Activated effector memory CD4-positive, alpha-beta T cell treated with Interleukin-2 at 50 U/mL for 16 hours (primary cell): Measurements from ENCODE around the gene DGKA.
"Not testable (repeated sequence)": the region's sequence is repeated elsewhere in the genome, so short reads cannot be mapped to it uniquely, and the experiment has no call there.

Experiments used
- DNase-seq: peaks from one replicate; pipeline ENCODE4 v3.0.0-alpha.2; 2020

The DGKA gene

DNA sequence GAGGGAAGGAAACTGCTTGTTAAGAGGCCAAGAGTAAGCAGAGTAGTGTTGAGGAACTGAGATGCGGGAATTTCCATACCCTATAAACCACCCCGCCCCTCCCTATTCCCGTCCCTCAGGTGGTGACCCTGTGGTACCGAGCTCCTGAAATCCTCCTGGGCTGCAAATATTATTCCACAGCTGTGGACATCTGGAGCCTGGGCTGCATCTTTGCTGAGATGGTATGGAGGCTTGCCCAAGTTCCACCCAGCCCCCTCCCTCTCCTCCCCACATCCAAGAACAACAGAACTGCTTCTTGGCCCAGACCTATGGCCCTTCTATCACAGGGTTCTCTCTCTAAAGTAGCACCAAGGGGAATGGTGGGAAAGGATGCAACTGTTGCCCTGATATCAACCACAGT is 38.4 kb downstream of the DGKA start:
- no peak for DNase-seq

DNA sequence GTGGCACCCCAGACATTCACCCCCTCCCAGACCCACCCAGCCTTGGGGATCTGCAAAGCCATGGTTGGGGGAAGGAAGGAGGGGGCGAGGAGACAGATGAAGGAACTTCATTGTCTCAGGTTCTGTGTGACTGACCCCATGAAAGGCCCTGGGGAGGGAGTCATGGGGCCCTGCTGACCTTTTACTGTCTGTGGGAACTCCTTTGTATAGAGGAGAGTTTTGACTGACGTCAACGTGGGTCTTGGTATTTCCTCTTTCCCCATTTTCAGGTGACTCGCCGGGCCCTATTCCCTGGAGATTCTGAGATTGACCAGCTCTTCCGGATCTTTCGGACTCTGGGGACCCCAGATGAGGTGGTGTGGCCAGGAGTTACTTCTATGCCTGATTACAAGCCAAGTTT is 39.8 kb downstream of the DGKA start:
- no peak for DNase-seq

DNA sequence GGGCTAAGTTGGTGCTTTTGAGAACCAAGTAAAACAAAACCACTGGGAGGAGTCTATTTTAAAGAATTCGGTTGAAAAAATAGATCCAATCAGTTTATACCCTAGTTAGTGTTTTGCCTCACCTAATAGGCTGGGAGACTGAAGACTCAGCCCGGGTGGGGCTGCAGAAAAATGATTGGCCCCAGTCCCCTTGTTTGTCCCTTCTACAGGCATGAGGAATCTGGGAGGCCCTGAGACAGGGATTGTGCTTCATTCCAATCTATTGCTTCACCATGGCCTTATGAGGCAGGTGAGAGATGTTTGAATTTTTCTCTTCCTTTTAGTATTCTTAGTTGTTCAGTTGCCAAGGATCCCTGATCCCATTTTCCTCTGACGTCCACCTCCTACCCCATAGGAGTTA is 41.1 kb downstream of the DGKA start:
- DNase-seq = no peak

GRCh38 chr12:55972456-55972855 is 41.5 kb downstream of the DGKA start:
- no peak for DNase-seq

DNA sequence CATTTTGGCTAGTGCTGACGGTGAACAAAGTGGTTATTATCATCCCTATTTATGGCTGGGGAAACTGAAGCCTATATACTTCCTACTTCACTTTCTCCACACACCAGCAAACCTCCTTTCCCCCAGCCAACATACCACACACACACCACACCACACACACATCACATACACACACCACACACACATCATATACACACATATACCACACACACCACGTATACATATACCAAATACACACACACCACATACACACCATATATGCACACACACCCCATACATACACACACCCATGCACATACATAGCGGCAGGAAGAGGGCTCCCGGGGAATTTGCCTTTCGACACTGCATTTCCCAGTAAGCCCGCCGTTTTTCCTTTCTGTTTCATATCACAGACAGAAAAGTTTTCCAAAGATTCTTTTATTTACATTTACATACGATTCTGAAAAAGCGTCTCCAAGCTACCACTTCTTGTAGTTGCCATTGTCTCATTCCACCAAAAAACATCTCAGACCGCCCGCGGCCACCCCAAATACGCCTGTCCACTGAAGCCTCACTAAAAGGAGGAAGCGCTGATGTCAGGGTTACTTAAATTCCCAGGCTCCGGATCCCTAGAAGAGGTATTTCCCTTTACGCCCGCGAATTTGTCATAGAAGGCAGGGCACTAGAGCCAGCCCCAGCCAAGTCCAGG is 42.1 kb downstream of the DGKA start:
- DNase-seq = no peak

- DNase-seq = peak; percentile 98
Observed at GRCh38 chr12:55973599-55974307, 42.8 kb downstream of the DGKA start, which contains the start of gene RAB5B. Gene RAB5B, plus strand, starts transcription at chr12:55974078. Its CDS starts 12,883 bp downstream, at chr12:55986961.

DNA sequence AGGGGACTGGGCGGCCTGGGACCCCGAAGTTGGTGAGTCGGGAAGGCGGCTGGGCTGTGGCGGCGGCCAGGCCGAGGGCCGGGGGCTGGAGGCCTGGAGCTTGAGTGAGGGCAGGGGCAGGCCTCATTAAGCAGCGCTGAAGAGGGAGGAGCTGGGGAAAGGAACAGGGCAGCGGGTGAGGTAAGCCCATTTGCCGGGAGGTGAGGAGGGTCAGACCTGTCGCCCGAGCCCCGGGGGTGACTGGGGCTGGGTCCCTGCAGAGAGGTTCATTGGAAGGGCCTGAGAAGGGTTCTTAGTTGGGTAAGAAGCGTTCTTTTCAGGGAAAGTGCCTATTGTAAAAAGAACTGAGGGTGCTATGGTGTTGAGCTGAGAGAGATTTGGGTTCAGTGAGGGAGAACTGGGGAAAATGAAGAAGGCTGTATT is 43.4 kb downstream of the DGKA start:
- DNase-seq = no peak

GRCh38 chr12:55978393-55978792 is 47.4 kb downstream of the DGKA start:
- no peak for DNase-seq

- DNase-seq = no peak
Observed at GRCh38 chr12:55979069-55979468, 48.1 kb downstream of the DGKA start.

- not testable (repeated sequence) for DNase-seq
Observed at GRCh38 chr12:55981882-55982281, 50.9 kb downstream of the DGKA start.

DNA sequence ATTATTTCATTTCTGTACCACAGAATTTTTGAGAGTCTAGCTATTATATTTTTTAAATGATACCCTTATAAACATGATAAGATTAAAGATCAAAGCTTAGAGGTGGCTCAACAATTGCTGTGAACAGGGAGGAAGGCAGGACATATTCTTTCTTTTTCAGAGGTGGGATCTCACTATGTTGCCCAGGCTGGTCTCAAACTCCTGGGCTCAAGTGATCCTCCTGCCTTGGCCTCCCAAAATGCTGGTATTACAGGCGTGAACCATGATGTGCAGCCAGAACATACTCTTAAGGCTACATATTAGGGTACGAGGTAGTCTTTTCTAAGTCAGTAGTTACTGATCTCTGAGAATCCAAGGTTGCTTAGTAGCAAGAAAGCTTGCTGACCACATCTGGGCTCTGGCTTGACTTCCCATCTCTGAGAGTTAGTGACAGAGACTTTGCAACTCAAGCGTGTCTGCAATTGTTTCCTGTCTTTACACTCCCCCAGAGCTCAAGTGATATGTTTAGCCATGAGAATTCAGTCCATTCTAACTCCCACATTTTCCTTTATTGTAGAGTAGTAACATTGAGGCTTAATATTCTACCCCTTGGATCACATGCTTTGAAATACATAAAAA is 51.5 kb downstream of the DGKA start:
- DNase-seq = no peak

- DNase-seq = no peak
Observed at GRCh38 chr12:55983232-55983842, 52.4 kb downstream of the DGKA start.

DNA sequence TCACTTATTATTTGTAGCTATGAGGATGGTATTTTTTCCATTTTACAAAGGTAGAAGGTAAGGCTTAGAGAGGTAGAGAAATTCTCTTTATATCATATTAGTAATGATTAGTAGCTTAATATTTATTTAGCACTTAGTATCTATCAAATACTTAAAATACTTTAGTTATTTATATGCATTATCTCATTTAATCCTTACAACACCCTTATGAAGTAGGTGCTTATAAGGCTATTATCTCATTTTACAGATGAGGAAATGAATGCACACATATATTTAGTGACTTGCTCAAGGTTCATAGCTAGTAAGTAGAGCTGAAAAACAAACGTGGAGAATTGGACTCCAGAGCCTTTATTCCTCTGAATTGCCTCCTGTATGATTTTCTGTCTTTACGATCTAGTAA is 53.9 kb downstream of the DGKA start:
- no peak for DNase-seq

DNA sequence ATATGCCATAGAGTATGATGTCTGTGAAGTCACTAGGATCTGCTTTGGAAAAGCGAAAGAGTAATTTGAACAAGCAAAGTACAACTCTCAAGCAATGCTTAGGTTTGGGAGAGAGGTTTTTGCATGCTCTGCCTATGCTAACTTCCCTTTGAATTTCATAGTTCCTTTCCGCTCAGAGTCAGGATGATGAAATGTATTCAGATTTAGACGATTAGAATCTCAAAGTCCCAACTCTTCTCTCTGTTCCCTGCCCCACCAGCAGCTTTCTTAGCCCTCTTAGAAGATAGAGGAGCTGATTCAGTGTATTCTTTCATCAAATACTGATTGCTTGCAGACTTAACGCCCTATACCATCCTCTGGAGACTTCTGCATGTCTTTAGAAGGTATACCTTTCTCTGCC is 54.4 kb downstream of the DGKA start:
- no peak for DNase-seq

- DNase-seq = not testable (repeated sequence)
Observed at GRCh38 chr12:55985976-55986375, 55.0 kb downstream of the DGKA start.

GRCh38 chr12:55991110-55991509 is 60.1 kb downstream of the DGKA start:
- no peak for DNase-seq

DNA sequence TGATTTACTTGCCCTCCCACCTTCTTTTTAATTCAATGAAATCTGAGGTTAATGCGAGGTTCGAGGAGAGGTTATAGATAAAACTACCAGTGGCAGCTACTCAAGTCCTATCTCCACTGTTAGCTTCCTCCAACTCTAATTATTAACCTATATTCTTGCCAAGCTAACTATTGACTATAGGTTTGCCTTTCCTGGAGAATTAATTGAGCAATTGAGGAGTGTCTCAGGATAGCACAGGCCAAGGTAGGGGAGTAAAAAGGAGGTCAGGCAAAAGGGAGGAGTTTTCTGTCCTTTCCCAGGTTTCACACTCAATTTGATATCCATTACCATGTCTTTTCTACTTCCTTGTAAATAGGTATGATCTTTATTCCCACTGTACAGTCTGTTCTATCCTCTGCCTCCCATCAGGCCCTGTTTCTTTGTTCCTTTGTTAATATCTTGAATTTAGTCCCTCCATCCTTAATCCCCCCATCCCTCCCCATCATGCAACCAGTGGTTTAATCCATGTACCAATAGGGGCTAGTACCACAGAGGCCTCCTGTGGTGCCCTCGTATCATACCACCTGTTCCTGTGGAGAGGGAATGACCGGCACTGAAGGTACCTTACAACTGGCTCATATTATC is 62.4 kb downstream of the DGKA start:
- no peak for DNase-seq

DNA sequence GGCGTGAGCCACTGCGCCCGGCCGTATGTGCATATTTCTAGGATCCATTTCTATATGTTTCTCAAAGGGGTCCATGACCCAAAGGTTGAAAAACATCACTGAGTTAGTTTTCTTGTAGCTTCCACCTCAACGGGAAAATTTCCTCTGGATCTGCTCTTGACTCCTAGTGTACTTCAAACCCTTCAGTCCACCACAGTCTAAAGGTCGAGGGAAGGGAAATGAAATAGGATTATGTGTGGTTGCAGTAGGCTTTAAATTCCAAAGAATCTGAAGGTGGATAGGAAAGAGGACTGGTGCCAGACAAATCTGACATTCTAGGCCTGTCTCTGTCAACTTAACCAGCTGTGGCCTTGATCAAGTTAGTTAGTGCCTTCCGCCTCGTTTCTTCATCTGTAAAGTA is 64.4 kb downstream of the DGKA start:
- DNase-seq = no peak

- peak; percentile 37 for DNase-seq
Observed at GRCh38 chr12:55996201-55996714, 65.3 kb downstream of the DGKA start.

GRCh38 chr12:55996715-55997534 is 66.0 kb downstream of the DGKA start, which contains the start of gene SUOX:
Gene SUOX, plus strand, starts transcription at chr12:55997276. Its CDS starts 4,946 bp downstream, at chr12:56002222.
- DNase-seq = no peak

- DNase-seq = no peak
Observed at GRCh38 chr12:55997535-55997859, 66.5 kb downstream of the DGKA start.

DNA sequence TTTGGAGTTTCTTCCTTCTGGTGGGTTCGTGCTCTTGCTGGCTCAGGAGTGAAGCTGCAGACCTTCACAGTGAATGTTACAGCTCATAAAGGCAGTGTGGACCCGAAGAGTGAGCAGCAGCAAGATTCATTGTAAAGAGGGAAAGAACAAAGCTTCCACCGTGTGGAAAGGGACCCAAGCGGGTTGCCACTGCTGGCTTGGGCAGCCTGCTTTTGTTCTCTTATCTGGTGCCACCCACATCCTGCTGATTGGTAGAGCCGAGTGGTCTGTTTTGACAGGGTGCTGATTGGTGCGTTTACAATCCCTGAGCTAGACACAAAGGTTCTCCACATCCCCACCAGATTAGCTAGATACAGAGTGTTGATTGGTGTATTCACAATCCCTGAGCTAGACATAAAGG is 68.6 kb downstream of the DGKA start:
- DNase-seq = not testable (repeated sequence)
